Skeletal muscle satellite cell (primary cell): ENCODE data around the gene GLIS1.

Experiments used
- H3K27me3 ChIP-seq: 2 replicates; pipeline ENCODE4 v1.7.0; 2013; ENCODE audit warnings: low read length; ENCODE audit not compliant: control insufficient read depth, insufficient read depth
- H3K36me3 ChIP-seq: 2 replicates; pipeline ENCODE4 v1.7.0; 2013; ENCODE audit warnings: mild to moderate bottlenecking, control low read depth, low read length; ENCODE audit not compliant: insufficient read depth
- H3K4me1 ChIP-seq: 2 replicates; pipeline ENCODE4 v1.7.0; 2013; ENCODE audit warnings: low read length; ENCODE audit not compliant: control insufficient read depth, insufficient read depth
- H3K4me2 ChIP-seq: 2 replicates; pipeline ENCODE4 v1.7.0; 2013; ENCODE audit warnings: mild to moderate bottlenecking, low read length
- H3K4me3 ChIP-seq: 2 replicates; pipeline ENCODE4 v1.7.0; 2013; ENCODE audit warnings: low read length
- H3K9ac ChIP-seq: 2 replicates; pipeline ENCODE4 v1.7.0; 2013; ENCODE audit warnings: mild to moderate bottlenecking, low read depth, low read length, moderate library complexity
- H3K9me3 ChIP-seq: replicated peaks from 2 replicates; pipeline ENCODE4 v1.7.0; 2013; ENCODE audit warnings: mild to moderate bottlenecking, control low read depth, low read length

Gene GLIS1

DNA sequence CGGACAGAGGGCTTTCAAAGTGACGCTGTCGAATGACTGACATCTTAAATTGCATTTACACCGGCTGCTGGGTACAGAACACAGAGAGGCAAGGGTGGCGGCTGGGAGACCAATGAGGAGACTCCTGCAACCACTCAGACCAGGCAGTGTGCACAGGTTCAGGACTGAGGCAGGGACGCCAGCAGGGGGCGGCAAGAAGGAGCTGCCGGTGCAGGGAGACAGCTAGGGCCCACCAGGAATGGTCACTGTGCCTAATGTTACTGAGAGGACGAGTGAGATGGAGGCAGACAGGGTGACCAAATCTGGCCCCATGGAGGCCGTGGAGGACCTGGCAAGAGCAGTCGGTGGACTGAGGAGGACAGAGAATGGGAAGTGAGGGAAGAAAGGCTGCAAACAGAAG lies 23.5 kb downstream of the GLIS1 start:
- Histone ChIP-seq H3K27me3 (no peaks in the 10 kb centered on the region), H3K9ac (no peak overlapping the region), H3K36me3 (peaks cover 18% of the 10 kb centered on the region), H3K9me3 (no peaks in the 10 kb centered on the region), H3K4me1 (peaks cover 13% of the 10 kb centered on the region), H3K4me2 (no peak overlapping the region), H3K4me3 (no peak overlapping the region)

DNA sequence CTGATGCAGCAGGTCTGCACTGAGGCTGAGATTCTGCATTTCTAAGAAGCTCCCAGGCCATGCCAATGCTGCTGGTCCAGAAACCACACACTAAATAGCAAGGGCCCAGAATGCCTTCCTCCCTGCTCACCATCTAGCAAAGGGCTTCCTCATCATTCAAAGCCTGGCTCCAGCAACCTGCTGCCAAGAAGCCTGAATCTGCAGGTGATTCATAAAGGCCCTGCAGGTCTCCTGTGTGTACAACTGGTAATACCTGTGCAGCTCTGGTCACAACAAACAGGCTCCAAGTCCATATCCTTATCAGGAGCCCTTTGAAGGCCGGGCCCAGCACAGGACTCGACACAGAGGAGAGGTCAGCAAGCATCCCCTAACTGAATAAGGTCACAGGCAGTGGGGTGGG lies 26.7 kb downstream of the GLIS1 start:
- Histone ChIP-seq H3K4me3 (no peak overlapping the region), H3K36me3 (peaks cover 15% of the 10 kb centered on the region), H3K27me3 (no peaks in the 10 kb centered on the region), H3K4me1 (no peaks in the 10 kb centered on the region), H3K4me2 (no peak overlapping the region), H3K9me3 (no peaks in the 10 kb centered on the region), H3K9ac (no peak overlapping the region)

DNA sequence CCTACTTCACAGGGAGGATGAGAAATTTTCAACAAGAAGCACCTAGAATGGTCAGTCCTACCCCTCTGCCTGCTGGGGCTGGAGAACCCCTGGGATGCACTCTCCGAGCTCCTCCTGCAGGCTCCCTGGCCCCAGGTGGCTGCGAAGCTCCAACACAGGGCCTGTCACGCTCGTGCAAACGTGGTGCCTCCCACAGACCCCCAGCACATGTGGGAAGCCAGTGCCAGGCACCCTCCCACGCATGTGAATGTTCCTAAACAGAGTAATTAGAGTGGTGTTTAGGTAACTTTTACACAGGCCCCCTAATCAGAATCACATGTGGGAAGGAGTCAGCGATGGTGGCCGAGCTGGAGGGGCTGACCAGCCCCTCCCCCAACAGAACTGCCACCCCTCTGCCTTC lies 28.4 kb downstream of the GLIS1 start:
- Histone ChIP-seq H3K27me3 (no peaks in the 10 kb centered on the region), H3K9me3 (no peaks in the 10 kb centered on the region), H3K4me1 (no peaks in the 10 kb centered on the region), H3K4me2 (no peak overlapping the region), H3K4me3 (no peak overlapping the region), H3K9ac (no peak overlapping the region), H3K36me3 (peaks cover 20% of the 10 kb centered on the region)

DNA sequence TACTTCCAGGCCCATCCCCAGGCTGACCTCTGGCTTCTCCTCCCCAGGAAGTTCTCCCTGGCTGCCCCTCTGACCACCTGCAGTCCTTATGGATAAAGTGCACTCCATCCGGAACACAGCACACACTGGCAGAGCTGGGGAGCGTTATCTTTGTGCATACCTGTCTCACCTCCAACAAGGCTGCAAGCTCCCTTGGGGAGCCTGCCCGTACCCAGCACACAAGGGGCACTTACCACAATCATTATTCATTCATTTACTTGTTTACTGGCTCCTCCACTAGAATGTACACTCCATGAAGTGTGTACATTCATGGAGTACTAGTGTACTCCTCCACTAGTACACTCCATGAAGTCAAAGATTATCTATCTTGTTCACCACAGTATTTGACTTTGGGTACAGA lies 30.3 kb downstream of the GLIS1 start:
- Histone ChIP-seq H3K4me1 (no peaks in the 10 kb centered on the region), H3K27me3 (no peaks in the 10 kb centered on the region), H3K9me3 (no peaks in the 10 kb centered on the region), H3K4me2 (no peak overlapping the region), H3K4me3 (no peak overlapping the region), H3K9ac (no peak overlapping the region), H3K36me3 (peaks cover 26% of the 10 kb centered on the region)

DNA sequence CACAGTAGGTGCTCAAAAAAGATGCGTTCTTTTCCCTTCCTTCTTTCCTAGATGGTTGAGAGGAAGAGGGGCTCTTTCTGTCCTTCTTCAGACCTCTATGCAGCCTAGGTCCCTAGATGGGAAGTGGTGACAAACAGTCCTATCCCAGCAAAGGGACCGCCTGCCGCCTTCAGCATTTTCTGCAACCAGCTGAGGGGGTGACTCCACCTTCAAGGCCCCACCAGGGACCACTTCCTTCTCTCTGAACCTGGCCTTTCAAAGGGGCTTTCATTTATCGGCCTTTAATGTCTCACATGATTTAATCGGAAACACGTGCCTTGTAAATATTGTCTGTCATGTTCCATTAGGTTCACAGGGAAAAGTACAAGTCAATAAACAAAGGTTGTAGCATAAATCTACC lies 32.6 kb downstream of the GLIS1 start:
- H3K36me3 ChIP-seq: peaks cover 19% of the 10 kb centered on the region
- H3K9ac ChIP-seq: no peak overlapping the region
- H3K4me1 ChIP-seq: no peaks in the 10 kb centered on the region
- no peaks in the 10 kb centered on the region for H3K9me3 ChIP-seq
- H3K27me3 ChIP-seq: no peaks in the 10 kb centered on the region
- no peak overlapping the region for H3K4me3 ChIP-seq
- no peak overlapping the region for H3K4me2 ChIP-seq

DNA sequence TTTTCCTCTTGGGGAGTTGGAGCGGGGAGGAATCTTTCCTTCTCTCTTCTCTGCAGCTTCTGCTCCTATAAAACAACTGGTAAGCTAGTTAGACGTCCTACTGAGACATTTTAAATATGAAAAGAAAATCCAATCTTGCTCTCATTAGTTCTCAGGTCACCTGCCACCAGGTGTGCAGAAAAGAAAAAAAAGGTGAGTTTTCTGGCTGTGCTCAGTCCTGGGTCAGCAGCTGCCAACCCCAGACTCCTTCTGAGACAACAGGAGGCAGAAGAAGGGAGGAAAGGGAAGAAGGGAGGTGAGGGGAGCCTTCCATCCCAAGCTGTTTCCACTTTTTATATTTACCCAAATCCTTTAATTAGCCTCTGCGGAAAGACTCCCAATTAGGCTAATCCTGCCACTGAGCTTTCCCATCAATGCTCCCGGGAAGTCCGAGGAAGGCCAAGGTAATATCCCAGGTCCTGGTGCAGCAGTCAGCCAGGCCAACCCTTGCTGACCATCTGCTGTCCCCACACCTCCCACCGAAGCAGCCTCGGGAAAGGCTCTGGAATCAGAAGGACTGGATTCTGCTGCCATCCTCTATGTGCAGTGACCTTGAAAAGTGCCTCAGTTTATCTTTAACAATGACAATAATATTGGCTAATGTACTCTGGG lies 33.4 kb downstream of the GLIS1 start:
- Histone ChIP-seq H3K27me3 (no peaks in the 10 kb centered on the region), H3K4me3 (no peak overlapping the region), H3K4me2 (no peak overlapping the region), H3K9me3 (no peaks in the 10 kb centered on the region), H3K4me1 (no peaks in the 10 kb centered on the region), H3K36me3 (peaks cover 19% of the 10 kb centered on the region), H3K9ac (no peak overlapping the region)

DNA sequence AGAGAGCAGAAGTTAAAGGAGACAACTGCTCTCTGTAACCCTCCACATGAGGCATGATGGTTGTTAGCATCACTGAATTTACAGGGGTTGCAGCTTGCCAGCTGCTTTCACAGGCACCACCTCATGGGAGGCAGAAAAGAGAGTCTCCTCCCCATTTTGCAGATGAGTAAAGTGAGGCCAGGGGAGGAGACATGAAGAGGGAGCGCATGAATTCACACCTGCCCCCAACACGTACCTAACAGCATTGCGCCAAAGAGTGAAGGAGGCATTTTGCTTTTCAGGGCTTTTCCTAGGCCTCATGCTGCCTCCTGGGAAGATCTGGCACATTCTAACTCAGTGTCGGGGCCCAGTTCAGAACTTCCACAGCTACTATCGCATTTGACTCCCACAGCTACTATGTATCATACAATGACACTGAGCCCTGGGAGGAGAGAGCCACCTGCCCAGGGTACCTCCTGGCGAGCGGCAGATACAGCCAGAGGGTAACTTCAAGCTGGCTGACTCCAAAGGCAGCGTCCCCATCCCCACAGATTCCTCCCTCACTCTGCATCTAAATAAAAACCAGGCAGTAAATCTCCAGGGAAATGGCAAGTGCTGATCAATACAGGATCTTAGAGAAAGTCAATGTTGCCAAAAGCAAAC lies 34.0 kb downstream of the GLIS1 start:
- no peak overlapping the region for H3K4me2 ChIP-seq
- no peak overlapping the region for H3K9ac ChIP-seq
- H3K4me3 ChIP-seq: no peak overlapping the region
- H3K4me1 ChIP-seq: no peaks in the 10 kb centered on the region
- no peaks in the 10 kb centered on the region for H3K27me3 ChIP-seq
- no peaks in the 10 kb centered on the region for H3K9me3 ChIP-seq
- peaks cover 19% of the 10 kb centered on the region for H3K36me3 ChIP-seq

DNA sequence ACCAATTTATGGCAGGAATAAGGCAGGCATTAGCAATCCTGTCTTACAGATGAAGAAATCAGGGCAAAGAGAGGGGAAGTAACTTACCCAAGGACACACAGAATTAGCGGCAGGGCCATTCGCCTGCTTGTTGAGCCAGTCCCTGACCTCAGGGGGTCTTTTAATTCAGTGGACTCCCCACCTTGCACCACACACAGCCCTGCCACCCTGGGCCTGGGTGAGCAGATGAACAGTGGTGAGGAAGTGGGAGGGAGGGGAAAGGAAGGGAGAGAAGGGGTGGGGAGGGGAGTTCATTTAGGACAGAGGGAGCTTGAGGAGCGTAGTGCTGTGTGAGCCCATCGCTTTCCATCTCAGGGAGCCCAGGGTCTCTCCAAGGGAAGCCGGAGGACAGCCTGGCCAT lies 34.7 kb downstream of the GLIS1 start:
- Histone ChIP-seq H3K4me3 (no peak overlapping the region), H3K9ac (no peak overlapping the region), H3K4me2 (no peak overlapping the region), H3K27me3 (no peaks in the 10 kb centered on the region), H3K4me1 (no peaks in the 10 kb centered on the region), H3K36me3 (peaks cover 15% of the 10 kb centered on the region), H3K9me3 (no peaks in the 10 kb centered on the region)

DNA sequence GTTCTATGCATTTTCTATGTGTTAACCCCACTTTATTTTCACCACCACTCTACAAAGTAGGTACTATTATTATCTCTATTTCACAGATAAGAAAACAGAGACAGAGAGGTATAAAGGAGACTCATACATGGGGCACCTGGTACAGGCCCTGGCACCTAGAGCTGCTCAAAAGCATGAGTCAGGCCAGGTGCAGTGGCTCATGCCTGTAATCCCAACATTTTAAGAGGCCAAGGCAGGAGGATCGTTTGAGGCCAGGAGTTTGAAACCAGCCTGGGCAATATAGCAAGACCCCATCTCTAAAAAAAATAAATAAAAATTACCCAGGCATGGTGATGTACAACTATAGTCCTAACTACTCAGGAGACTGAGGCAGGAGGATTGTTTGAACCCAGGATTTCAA lies 35.8 kb downstream of the GLIS1 start:
- no peak overlapping the region for H3K4me2 ChIP-seq
- H3K27me3 ChIP-seq: no peaks in the 10 kb centered on the region

DNA sequence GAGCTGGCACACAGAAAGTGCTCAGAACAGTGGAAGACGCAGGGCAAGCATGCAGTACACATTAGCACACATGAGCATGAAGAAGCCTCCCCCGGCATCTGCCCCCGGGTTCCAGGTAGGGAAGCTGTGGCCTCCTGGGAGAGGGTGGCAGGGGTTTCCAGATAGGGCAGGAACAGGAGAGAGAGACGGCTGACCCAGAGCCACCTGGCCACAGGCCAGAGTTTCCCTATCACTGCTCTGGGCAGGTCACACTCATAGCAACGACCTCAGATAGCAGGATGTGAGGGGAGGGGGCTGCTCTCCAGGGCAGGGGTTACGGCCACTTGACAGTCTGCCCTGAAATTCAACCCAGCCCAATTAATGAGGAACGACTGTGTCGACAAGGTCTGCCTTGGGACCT lies 36.6 kb downstream of the GLIS1 start:
- Histone ChIP-seq H3K9ac (no peak overlapping the region), H3K27me3 (no peaks in the 10 kb centered on the region), H3K4me2 (no peak overlapping the region), H3K9me3 (no peaks in the 10 kb centered on the region), H3K36me3 (peaks cover 11% of the 10 kb centered on the region), H3K4me3 (no peak overlapping the region), H3K4me1 (peaks cover 8% of the 10 kb centered on the region)

More for the DNA sequence above, 35.8 kb downstream of the GLIS1 start:
- Histone ChIP-seq H3K36me3 (peaks cover 11% of the 10 kb centered on the region), H3K4me1 (peaks cover 6% of the 10 kb centered on the region), H3K9ac (no peak overlapping the region), H3K9me3 (no peaks in the 10 kb centered on the region), H3K4me3 (no peak overlapping the region)

DNA sequence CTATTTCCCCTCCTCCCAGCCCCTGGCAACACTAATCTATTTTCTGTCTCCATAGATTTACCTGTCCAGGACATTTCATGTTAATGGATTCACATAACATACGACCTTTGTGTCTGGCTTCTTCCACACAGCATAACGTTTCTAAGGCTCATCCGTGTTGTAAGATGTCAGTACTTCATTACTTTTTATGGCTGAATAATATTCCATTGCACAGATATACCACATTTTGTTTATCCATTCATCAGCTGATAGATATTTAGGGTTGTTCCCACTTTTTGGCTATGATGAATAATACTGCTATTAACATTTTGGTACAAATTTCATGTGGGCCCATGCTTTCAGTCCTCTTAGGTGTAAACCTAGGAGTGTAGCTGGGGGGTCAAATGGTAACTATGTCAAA lies 38.2 kb downstream of the GLIS1 start:
- Histone ChIP-seq H3K9ac (no peak overlapping the region), H3K9me3 (no peaks in the 10 kb centered on the region), H3K4me2 (no peak overlapping the region), H3K36me3 (peaks cover 8% of the 10 kb centered on the region), H3K4me3 (no peak overlapping the region), H3K4me1 (peaks cover 8% of the 10 kb centered on the region), H3K27me3 (no peaks in the 10 kb centered on the region)

DNA sequence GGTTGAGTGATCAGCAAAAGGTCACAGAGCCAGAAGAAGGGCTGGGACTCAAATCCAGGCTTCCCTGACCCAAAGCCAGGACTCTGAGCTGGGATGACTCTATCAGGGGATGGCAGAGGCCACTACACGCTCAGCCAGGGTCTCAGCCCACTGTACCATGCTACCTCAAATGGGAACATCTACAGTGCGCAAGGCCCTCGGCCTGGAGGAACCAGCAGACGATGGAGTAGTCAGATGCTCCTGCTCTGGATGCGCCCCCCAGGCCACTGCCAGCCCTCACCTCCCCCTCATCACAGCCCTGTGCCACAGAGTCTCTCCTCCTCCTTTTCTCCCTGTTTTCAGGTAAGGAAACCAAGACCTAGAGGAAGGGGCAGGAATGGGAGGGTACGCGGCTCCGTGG lies 39.0 kb downstream of the GLIS1 start:
- peaks cover 8% of the 10 kb centered on the region for H3K4me1 ChIP-seq
- no peak overlapping the region for H3K9ac ChIP-seq
- no peak overlapping the region for H3K4me2 ChIP-seq
- H3K4me3 ChIP-seq: no peak overlapping the region
- no peaks in the 10 kb centered on the region for H3K9me3 ChIP-seq
- no peaks in the 10 kb centered on the region for H3K27me3 ChIP-seq
- peaks cover 6% of the 10 kb centered on the region for H3K36me3 ChIP-seq
